Esophagus muscularis mucosa (tissue), 4 donors: Measurements from ENCODE around the gene MAP3K3.

Source experiments
- EP300 ChIP-seq: sonication (generic); formaldehyde crosslinking; IDR thresholded peaks from one replicate; pipeline ENCODE4 v1.6.1; 2017; ENCODE audit warnings: antibody characterized with exemption
- POLR2A ChIP-seq: fragments of 450-650 bp; IDR thresholded peaks from one replicate; pipeline ENCODE4 v1.6.1; 2017; ENCODE audit warnings: antibody characterized with exemption, moderate library complexity, mild to moderate bottlenecking, low read depth
- POLR2AphosphoS5 ChIP-seq, 2 donors: sonication (generic); formaldehyde crosslinking; IDR thresholded peaks; one replicate each; pipeline ENCODE4 v1.6.1; 2017; ENCODE audit warnings: antibody characterized with exemption in 2 of 2
- TF ChIP-seq, protein P1 (sequence below), 3 experiments: fragments of 200-600 bp in 2 of 3; fragments of 450-650 bp in 1 of 3; sonication (generic) in 2 of 3; IDR thresholded peaks; one replicate each; pipeline ENCODE4 v1.5.1; 2017 to 2019; ENCODE audit warnings: antibody characterized with exemption in 3 of 3, mild to moderate bottlenecking in 2 of 3, moderate library complexity in 1 of 3

DNA sequence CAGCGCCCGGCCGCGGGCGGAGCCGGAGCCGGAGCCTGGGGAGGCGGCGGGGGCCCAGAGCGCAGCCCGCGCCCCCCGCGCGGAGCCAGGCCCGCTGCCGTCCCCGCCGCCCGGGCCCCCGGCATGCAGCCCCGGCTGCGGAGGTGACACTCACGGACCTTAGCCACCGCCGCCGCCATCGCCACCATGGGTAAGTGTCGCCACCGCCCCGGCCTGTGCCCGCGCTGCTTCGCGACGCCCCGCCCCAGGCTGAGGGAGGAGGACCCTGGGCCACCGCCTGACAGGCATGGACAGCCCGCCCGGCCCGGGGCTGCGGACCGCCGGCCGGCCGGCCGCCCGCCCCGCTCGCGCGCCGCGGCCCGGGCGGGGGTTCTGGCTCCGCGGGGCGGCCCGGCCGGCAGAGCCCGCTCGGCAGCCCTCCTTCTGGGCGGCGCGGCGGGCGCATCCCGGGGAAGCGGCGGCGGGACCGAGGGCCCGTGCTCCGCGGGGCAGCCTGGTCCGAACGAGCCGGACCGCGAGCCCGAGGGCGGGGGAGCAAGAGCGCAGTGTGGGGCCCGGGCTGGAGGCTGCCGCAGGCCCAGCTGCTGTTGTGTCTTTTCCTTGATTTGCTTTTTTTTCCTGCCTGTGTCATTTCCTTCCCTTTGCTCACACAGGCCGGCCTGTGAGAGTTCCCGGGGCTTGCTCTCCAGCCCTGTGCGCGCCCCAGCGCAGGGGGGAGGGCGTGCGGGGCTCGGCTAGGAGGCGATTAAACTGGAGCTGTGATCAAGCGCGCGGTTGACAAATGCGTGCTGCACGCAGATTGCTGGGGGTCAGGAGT is 565 bp downstream of the MAP3K3 start:
- no peak for TF ChIP-seq EP300
- TF ChIP-seq POLR2A, result no peak
- TF ChIP-seq, protein P1, sequence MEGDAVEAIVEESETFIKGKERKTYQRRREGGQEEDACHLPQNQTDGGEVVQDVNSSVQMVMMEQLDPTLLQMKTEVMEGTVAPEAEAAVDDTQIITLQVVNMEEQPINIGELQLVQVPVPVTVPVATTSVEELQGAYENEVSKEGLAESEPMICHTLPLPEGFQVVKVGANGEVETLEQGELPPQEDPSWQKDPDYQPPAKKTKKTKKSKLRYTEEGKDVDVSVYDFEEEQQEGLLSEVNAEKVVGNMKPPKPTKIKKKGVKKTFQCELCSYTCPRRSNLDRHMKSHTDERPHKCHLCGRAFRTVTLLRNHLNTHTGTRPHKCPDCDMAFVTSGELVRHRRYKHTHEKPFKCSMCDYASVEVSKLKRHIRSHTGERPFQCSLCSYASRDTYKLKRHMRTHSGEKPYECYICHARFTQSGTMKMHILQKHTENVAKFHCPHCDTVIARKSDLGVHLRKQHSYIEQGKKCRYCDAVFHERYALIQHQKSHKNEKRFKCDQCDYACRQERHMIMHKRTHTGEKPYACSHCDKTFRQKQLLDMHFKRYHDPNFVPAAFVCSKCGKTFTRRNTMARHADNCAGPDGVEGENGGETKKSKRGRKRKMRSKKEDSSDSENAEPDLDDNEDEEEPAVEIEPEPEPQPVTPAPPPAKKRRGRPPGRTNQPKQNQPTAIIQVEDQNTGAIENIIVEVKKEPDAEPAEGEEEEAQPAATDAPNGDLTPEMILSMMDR (IDR thresholded peaks at IDR 0.05), result no peak
- peak; percentile 56 to 60 for TF ChIP-seq POLR2AphosphoS5 (IDR thresholded peaks at IDR 0.05)
